Keratinocyte (primary cell): ENCODE data around the gene CLPX. TPM values are rescaled to one million over a fixed set of nuclear protein-coding genes. Genes with fewer than 3 reads are reported as not detected.
A peak's percentile ranks its signal among the peaks of the same experiment; 100 is the strongest.
"Not testable (repeated sequence)": the region's sequence is repeated elsewhere in the genome, so short reads cannot be mapped to it uniquely, and the experiment has no call there.

Source experiments
- DNase-seq: peaks from one replicate; pipeline ENCODE4 v3.0.0-alpha.2; 2011; ENCODE audit warnings: low read depth, missing footprints, low spot score
- FAIRE-seq: peaks from 2 replicates; lab custom pipeline; 2011; peaks lifted over from hg19 to GRCh38; lab: Jason Lieb, UNC
- H2AFZ ChIP-seq: 2 replicates; pipeline ENCODE4 v1.6.0; 2012; ENCODE audit warnings: low read length, control low read depth, inconsistent platforms; ENCODE audit not compliant: control insufficient read depth
- H3K27ac ChIP-seq: 2 replicates; pipeline ENCODE4 v1.5.1; 2011; ENCODE audit warnings: low read length; ENCODE audit not compliant: control insufficient read depth, insufficient read depth
- H3K27me3 ChIP-seq: 3 replicates; pipeline ENCODE4 v1.6.0; 2011; ENCODE audit warnings: low read length; ENCODE audit not compliant: control insufficient read depth, insufficient read depth; ENCODE audit errors: extremely low read depth
- H3K36me3 ChIP-seq, 2 experiments: 2 replicates in 1 of 2; 3 replicates in 1 of 2; pipeline ENCODE4 v1.5.1; 2011; ENCODE audit warnings: low read length in 2 of 2, mild to moderate bottlenecking in 1 of 2; ENCODE audit not compliant: control insufficient read depth in 2 of 2, insufficient read depth in 2 of 2; ENCODE audit errors: extremely low read depth in 1 of 2
- H3K4me1 ChIP-seq: 3 replicates; pipeline ENCODE4 v1.5.1; 2011; ENCODE audit warnings: low read length; ENCODE audit not compliant: control insufficient read depth, insufficient read depth; ENCODE audit errors: extremely low read depth
- H3K4me2 ChIP-seq: 3 replicates; pipeline ENCODE4 v1.6.0; 2011; ENCODE audit warnings: low read depth, low read length; ENCODE audit not compliant: control insufficient read depth, insufficient read depth; ENCODE audit errors: extremely low read depth
- H3K4me3 ChIP-seq, 3 experiments: fragments of 200-600 bp in 1 of 3; sonication (generic) in 1 of 3; 2 replicates in 2 of 3; 3 replicates in 1 of 3; pipeline ENCODE4 v1.5.1; 2011 to 2016; ENCODE audit warnings: low read length in 3 of 3, mild to moderate bottlenecking in 3 of 3, control low read depth in 2 of 3, inconsistent platforms in 1 of 3, low read depth in 1 of 3, mixed read lengths in 1 of 3, mixed run types in 1 of 3, moderate library complexity in 1 of 3; ENCODE audit not compliant: control insufficient read depth in 2 of 3, insufficient read depth in 2 of 3; ENCODE audit errors: extremely low read depth in 1 of 3
- H3K79me2 ChIP-seq: 2 replicates; pipeline ENCODE4 v1.6.0; 2012; ENCODE audit warnings: low read length; ENCODE audit not compliant: control insufficient read depth, insufficient read depth
- H3K9ac ChIP-seq: 3 replicates; pipeline ENCODE4 v1.6.0; 2011; ENCODE audit warnings: low read length; ENCODE audit not compliant: control insufficient read depth, insufficient read depth; ENCODE audit errors: extremely low read depth
- H3K9me1 ChIP-seq: 3 replicates; pipeline ENCODE4 v1.6.0; 2011; ENCODE audit warnings: low read length; ENCODE audit not compliant: control insufficient read depth, insufficient read depth; ENCODE audit errors: extremely low read depth
- H3K9me3 ChIP-seq: 2 replicates; pipeline ENCODE4 v1.5.1; 2012; ENCODE audit warnings: low read depth, low read length; ENCODE audit not compliant: control insufficient read depth
- H4K20me1 ChIP-seq: 3 replicates; pipeline ENCODE4 v1.6.0; 2011; ENCODE audit warnings: low read length; ENCODE audit not compliant: control insufficient read depth, insufficient read depth; ENCODE audit errors: extremely low read depth
- EZH2 ChIP-seq: IDR thresholded peaks from one replicate; pipeline ENCODE4 v1.6.1; 2012; ENCODE audit warnings: inconsistent platforms, mild to moderate bottlenecking, low read length, moderate library complexity
- dilution Hi-C: fragments of 300-500 bp; cut with MboI; formaldehyde crosslinking; loops from one replicate; pipeline ENCODE4 v1.7.0; 2020; ENCODE audit warnings: low sequenced_read_pairs; ENCODE audit not compliant: extremely low pct_ligation_motif_present
- polyA plus RNA-seq, 5 experiments: library from polyadenylated mRNA; depleted of rRNA in 3 of 5; stranded (reverse) in 3 of 5; stranded (forward) in 1 of 5; unstranded in 1 of 5; fragments of >200 nt; gene quantifications; 1 replicate in 1 of 5; 2 replicates in 3 of 5; 3 replicates in 1 of 5; pipeline versions ENCODE4 v1.2.1 to v1.2.3, GENCODE V29; 2011 to 2012; ENCODE audit warnings: missing spikeins in 2 of 5, low read depth in 1 of 5, low replicate concordance in 1 of 5
- TF ChIP-seq, protein P1 (sequence below), 3 experiments: IDR thresholded peaks in 1 of 3; conservative IDR thresholded peaks in 1 of 3; optimal IDR thresholded peaks in 1 of 3; 2 replicates in 2 of 3; 3 replicates in 1 of 3; pipeline versions ENCODE3 to v1.5.1; 2011; ENCODE audit warnings: low read length in 3 of 3, mild to moderate bottlenecking in 3 of 3, moderate library complexity in 2 of 3, control low read depth in 1 of 3, inconsistent platforms in 1 of 3; ENCODE audit not compliant: insufficient read depth in 2 of 3; ENCODE audit errors: extremely low read depth in 1 of 3

The CLPX gene
- polyA plus RNA-seq, 1 donor (not counting 4 experiments of a cell fraction or from before 2014, with no cell fraction given): 51.5 TPM

DNA sequence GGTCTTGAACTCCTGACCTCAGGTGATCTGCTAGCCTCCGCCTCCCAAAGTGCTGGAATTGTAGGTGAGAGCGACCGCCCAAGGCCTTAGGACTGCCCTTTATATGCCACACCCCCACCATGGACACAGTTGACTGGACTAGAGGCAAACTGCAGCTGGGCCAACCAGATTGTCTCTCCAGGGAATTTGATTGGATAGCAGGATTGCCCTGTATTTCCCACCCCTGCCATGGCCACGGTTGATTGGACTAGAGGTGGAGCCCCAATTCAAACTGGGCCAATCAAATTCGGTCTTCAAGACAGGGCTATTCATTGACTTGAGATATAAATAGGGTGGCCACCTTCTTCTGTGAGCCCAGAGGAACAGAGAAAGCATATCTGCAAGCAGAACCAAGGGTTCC lies 6.9 kb upstream of the CLPX start:
- dilution Hi-C loops: no loop called here
- no peak overlapping the region for H3K4me2 ChIP-seq
- H4K20me1 ChIP-seq: no peaks in the 10 kb centered on the region
- no peaks in the 10 kb centered on the region for H3K4me1 ChIP-seq
- H3K27me3 ChIP-seq: no peaks in the 10 kb centered on the region
- H3K79me2 ChIP-seq: no peaks in the 10 kb centered on the region
- TF ChIP-seq EZH2: no peak
- TF ChIP-seq, protein P1, sequence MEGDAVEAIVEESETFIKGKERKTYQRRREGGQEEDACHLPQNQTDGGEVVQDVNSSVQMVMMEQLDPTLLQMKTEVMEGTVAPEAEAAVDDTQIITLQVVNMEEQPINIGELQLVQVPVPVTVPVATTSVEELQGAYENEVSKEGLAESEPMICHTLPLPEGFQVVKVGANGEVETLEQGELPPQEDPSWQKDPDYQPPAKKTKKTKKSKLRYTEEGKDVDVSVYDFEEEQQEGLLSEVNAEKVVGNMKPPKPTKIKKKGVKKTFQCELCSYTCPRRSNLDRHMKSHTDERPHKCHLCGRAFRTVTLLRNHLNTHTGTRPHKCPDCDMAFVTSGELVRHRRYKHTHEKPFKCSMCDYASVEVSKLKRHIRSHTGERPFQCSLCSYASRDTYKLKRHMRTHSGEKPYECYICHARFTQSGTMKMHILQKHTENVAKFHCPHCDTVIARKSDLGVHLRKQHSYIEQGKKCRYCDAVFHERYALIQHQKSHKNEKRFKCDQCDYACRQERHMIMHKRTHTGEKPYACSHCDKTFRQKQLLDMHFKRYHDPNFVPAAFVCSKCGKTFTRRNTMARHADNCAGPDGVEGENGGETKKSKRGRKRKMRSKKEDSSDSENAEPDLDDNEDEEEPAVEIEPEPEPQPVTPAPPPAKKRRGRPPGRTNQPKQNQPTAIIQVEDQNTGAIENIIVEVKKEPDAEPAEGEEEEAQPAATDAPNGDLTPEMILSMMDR (optimal IDR thresholded peaks at IDR 0.05 in 1 of 3, IDR thresholded peaks at IDR 0.05 in 1 of 3, conservative IDR thresholded peaks at IDR 0.05 in 1 of 3; ENCODE audit: extremely low read depth in 1 of 3, insufficient read depth in 2 of 3, low read length in 3 of 3): no peak
- no peak for FAIRE-seq
- H3K27ac ChIP-seq: no peak overlapping the region
- no peaks in the 10 kb centered on the region for H3K36me3 ChIP-seq
- no peaks in the 10 kb centered on the region for H3K9me3 ChIP-seq
- no peaks in the 10 kb centered on the region for H3K9me1 ChIP-seq
- H2AFZ ChIP-seq: no peak overlapping the region
- no peak overlapping the region for H3K9ac ChIP-seq
- no peak for DNase-seq
- H3K4me3 ChIP-seq: no peak overlapping the region

DNA sequence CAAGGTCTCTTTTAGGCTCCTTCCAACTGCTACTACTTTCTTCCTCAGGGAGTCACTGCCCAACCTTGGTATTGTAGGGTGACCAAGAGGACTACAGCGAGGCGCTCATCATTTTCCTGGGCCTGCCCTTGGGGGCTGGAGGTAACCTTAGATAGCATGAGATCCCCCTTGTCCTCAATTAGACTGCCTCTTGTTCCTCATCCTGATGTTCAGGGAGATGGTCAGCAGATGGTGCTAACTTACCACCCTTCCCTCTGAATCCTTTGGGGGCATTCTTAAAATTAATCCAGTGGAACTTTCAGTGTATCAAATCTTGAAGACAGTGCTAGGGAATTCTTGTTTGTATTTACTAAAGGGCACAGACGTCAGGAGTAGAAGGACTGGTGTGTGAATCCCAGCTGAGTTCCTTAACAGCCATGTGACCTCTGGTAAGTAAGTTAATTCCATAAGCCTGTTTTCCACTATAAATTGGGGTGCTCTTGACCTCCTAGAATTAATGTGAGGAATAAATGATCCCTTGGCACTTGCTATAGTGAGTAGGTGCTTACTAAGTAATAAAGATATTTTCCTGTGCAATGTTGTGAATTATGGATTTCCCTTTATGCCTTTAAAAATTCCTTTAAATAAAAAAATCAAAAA lies 4.1 kb upstream of the CLPX start:
- no peaks in the 10 kb centered on the region for H3K9me1 ChIP-seq
- no peak overlapping the region for H3K4me2 ChIP-seq
- no peaks in the 10 kb centered on the region for H3K27me3 ChIP-seq
- DNase-seq (no peak), FAIRE-seq (no peak)
- H4K20me1 ChIP-seq: no peaks in the 10 kb centered on the region
- H3K9me3 ChIP-seq: no peaks in the 10 kb centered on the region
- peaks cover 9% of the 10 kb centered on the region for H3K79me2 ChIP-seq
- H3K4me3 ChIP-seq: no peak overlapping the region
- no peaks in the 10 kb centered on the region for H3K36me3 ChIP-seq
- no peak overlapping the region for H3K27ac ChIP-seq
- H3K9ac ChIP-seq: no peak overlapping the region
- H2AFZ ChIP-seq: no peak overlapping the region
- no peaks in the 10 kb centered on the region for H3K4me1 ChIP-seq
- no peak for TF ChIP-seq EZH2
- TF ChIP-seq, protein P1 (optimal IDR thresholded peaks at IDR 0.05 in 1 of 3, IDR thresholded peaks at IDR 0.05 in 1 of 3, conservative IDR thresholded peaks at IDR 0.05 in 1 of 3; ENCODE audit: extremely low read depth in 1 of 3, insufficient read depth in 2 of 3, low read length in 3 of 3): peak; percentile 64 to 83 (median 83)
- dilution Hi-C loops: no loop called here

DNA sequence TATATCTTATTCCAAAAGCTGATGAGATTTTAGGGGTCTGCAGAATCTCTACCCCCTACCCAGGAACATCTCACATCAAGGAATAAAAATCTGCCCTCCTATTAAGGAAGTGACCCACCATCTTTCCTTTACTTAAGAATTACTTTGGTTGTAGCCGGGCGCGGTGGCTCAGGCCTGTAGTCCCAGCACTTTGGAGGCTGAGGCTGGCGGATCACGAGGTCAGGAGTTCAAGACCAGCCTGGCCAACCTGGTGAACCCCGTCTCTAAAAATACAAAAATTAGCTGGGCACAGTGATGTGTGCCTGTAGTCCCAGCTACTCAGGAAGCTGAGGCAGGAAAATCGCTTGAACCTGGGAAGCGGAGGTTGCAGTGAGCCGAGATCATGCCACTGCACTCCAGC lies 3.3 kb upstream of the CLPX start:
- H3K4me1 ChIP-seq, DNase-seq, H4K20me1 ChIP-seq, H3K9ac ChIP-seq, H3K27ac ChIP-seq, dilution Hi-C loops, H3K4me3 ChIP-seq, H3K9me3 ChIP-seq, H3K36me3 ChIP-seq, H3K27me3 ChIP-seq, H3K9me1 ChIP-seq, H2AFZ ChIP-seq, FAIRE-seq, H3K4me2 ChIP-seq: not testable (repeated sequence)
- peaks cover 16% of the 10 kb centered on the region for H3K79me2 ChIP-seq
